Fibroblast of skin of abdomen (primary cell): Measurements from ENCODE around the gene HIC1.

Source experiments
- DNase-seq: peaks from one replicate; pipeline ENCODE4 v3.0.0-alpha.2; 2013

The HIC1 gene

GRCh38 chr17:2044263-2044894 lies 10.5 kb upstream of the HIC1 start:
- DNase-seq: no peak

GRCh38 chr17:2047590-2047989 lies 7.3 kb upstream of the HIC1 start:
- DNase-seq: no peak

GRCh38 chr17:2048805-2049204 lies 6.1 kb upstream of the HIC1 start:
- no peak for DNase-seq

- DNase-seq: peak; percentile 85
Measured at GRCh38 chr17:2049333-2050299, 5.3 kb upstream of the HIC1 start.

- peak; percentile 78 for DNase-seq
Measured at GRCh38 chr17:2050300-2051060, 4.4 kb upstream of the HIC1 start.

GRCh38 chr17:2051061-2051932 lies 3.6 kb upstream of the HIC1 start:
- peak; percentile 63 for DNase-seq

- DNase-seq: no peak
Measured at GRCh38 chr17:2051933-2052559, 2.9 kb upstream of the HIC1 start.

- peak; percentile 74 for DNase-seq
Measured at GRCh38 chr17:2053380-2054261, 1.3 kb upstream of the HIC1 start.

GRCh38 chr17:2054262-2054511 lies 716 bp upstream of the HIC1 start:
- DNase-seq: no peak

GRCh38 chr17:2055292-2056205 lies 646 bp downstream of the HIC1 start:
- DNase-seq: peak; percentile 67

GRCh38 chr17:2056206-2057174 lies 1.6 kb downstream of the HIC1 start:
- DNase-seq: peak; percentile 65

- DNase-seq: no peak
Measured at GRCh38 chr17:2057175-2057759, 2.4 kb downstream of the HIC1 start.

- peak; percentile 47 for DNase-seq
Measured at GRCh38 chr17:2057760-2058585, 3.1 kb downstream of the HIC1 start.

GRCh38 chr17:2058586-2059546 lies 4.0 kb downstream of the HIC1 start:
- DNase-seq: peak; percentile 74

GRCh38 chr17:2059547-2060384 lies 4.9 kb downstream of the HIC1 start:
- no peak for DNase-seq
